NCI-H524 treated with DMSO at 0.1 percent for 48 hours (cell line): Measurements from ENCODE around the gene VAV2.

ENCODE experiments used
- DNase-seq: peaks from one replicate; lab custom pipeline; 2025; lab: John Stamatoyannopoulos, UW

Gene VAV2

DNA sequence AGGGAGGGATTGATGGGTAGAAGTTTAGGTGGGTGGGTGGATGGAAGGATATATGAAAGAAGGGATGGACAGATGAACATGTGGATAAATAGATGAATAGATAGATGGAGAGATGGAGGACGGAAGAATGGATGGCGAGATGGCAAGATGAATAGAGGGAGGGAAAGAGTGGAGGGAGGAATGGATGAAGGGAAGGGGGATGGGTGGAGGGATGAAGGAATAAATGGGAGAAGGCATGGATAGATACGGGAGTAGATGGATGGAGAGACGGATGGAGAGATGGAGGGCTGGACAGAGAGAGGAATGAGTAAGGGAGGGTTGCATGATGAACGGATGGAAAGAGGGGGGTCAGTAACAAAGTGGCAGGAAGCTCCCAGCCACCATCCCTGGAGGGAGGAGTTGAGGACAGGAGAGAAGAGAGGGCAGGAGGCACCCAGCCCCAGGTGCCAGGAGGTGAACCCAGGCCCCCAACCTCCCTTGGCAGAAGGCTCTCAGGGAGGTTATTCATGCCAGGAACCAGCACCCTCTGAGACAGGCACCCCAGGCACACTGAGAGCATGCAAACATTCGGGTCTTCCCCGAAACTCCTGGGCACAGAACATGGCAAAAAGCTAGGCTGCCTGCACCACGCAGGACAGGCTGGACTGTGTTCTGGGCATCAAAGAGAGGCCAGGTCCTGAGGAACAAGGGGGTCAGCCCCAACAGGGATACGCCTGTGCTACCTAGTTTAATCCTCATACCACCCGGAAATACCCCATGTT is 263.1 kb downstream of the VAV2 start:
- DNase-seq = no peak

- no peak for DNase-seq
Observed at GRCh38 chr9:133727876-133728441, 264.2 kb downstream of the VAV2 start.

DNA sequence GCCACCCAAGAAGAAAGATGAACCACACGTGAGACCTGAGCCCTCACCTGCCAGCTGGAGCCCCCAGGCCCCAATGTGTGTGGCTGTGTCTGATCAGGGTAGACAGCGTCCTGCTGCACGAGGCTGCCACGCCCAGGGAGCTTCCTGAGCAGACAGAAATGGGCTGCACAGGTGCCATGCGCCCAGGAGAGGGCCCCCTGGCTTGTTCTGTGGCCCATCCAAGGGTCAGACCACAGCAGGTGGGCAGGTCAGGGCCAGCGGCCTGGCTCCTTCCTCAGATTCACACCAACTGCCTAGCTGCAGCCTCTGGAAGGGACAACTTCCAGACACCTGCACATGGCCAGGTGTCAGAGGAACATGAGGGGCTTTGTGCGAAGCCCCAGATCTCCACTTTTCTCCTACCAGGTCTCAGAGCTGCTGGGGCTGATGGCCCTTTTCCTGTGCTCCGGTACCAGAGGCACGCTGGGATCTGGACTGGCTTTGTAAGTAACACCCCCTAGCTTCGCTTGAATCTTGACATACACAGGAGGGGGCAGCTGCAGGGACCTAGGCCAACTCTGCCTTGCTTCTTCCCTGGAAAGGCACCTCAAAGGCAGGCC is 264.7 kb downstream of the VAV2 start:
- no peak for DNase-seq

- peak; percentile 53 for DNase-seq
Observed at GRCh38 chr9:133726401-133727276, 265.5 kb downstream of the VAV2 start.

- no peak for DNase-seq
Observed at GRCh38 chr9:133725886-133726285, 266.2 kb downstream of the VAV2 start.

DNA sequence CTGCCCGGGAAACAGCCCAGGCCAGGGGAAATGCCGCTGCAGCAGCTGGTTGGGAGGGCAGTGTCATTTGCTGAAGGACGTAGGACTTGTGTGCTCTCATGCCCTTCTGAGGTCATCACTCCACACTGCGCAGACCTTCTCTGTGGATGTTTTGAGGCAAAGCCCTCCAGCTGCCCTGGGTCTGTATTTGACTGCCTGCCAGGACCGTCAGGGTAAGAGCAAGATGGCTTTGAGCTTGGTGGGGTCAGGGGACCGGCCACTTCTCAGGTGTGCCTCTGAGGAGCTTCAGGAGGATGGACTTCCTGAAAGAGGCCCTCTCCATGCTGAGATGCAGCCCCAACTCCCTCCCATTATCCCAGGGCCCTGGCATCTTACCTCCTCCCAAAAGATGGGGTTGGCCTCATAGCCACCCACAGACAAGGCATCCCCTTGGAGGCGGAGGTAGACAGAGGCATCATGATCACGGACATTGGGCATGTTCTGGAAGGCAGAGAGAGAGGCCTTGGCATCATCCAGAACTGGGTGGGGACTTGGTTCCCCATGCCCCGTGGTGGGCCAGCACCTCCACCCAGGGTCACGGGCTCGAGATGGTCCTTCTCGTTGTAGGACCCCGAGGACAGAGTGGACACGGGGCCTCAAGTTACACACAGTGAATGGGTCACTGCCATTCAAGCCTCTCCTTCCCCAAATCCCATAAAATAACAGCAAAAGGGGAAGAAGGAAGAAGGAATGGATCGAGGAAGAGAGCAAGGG is 273.4 kb downstream of the VAV2 start:
- no peak for DNase-seq

DNA sequence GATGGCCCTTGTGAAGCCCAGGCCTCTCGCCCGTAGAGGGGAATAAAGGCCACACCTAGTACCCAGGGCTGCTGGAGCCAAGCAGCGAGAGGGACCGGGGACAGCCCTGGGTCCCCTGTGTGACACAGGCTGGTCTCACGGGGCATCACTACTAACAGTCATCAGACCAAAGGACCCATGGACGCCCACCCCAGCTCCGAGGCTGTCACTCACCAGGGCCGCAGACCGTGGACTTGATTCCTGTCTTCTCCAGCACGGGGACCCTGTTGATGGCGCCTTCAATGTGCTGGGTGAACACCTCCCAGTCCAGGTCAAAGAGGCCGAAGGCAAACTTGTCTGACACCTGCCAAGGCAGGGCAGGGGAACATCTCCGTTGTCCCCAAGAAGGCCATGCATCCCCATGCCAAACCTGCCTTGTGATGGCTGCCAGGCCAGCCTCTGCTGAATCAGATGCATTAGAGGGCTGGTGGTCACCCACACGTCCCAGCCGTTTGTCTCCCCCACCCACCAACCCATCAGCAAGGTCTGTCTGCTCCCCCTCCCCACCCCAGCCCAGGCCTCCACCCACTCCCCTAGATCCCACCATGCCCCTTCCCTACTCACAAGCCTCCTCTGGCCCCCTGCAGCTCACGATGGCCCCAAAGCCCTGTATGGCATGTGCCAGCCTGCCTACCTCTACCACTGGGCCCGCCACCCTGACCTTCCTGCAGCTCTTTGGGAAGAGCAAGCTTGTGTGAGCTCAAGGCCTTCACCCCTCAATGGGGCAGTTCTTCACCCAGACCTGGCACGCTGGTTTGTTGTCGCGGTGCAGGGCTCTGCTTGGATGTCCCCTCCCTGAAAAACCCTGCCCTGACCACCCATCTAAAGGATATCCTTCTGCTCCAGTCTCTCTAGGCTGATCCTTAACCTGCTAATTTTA is 274.8 kb downstream of the VAV2 start:
- DNase-seq = no peak

DNA sequence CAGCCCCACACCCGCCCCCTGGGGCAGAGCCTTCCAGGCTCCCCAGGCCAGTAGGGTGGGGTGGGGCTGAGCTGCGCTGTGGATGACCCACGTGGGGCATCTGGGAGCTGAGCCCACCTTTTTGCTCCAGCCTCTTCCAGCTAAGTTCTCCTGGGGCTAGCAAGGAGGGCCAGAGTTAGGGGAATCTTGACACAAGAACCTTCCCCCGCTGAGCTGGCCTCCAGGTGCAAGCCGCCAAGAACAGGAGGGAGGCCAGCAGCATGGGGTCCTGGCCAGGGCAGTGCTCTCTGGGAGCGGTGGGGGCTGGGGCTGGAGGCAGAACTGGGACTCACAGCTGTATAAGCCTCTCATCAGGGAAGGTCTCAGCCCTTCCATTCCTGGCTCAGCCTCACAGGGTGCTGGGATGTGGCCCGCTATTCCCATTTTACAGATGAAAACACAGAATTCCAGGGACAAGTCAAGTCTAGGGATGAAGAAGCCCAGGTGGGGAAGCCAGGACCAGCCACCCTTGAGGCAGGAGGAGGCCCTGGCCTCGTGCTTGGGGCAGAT is 275.5 kb downstream of the VAV2 start:
- no peak for DNase-seq

DNA sequence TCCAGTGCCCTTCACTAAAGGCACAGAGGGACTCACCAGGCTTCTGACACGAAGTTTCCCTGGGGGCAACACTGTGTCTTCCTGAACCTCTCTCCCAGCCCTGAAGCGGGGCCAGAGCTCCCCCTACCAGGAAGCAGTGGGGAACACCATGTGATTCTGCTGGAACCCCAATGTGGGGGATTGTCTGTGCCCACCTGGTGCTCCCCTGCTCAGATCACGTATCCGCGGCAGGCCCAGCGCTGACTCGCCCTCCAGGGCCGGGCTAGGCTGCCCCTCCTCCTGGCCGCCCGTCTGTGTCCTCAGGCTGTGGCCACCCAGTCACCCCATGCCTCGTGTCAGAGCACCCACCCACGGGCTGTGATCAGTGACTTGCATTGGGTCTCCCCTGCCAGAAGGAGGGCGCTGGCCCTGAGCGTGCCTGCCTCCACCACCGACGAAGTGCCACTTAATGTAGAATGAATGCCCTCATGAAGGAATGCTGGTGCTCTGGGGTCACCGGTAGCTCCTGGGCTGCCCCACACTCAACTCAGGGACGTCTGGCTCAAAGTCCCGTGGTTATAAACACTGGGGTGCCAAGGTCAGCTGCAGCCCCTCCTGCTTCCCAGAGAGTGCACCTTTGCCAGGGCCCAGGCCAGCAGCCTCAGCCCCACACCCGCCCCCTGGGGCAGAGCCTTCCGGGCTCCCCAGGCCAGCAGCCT is 276.1 kb downstream of the VAV2 start:
- no peak for DNase-seq

DNA sequence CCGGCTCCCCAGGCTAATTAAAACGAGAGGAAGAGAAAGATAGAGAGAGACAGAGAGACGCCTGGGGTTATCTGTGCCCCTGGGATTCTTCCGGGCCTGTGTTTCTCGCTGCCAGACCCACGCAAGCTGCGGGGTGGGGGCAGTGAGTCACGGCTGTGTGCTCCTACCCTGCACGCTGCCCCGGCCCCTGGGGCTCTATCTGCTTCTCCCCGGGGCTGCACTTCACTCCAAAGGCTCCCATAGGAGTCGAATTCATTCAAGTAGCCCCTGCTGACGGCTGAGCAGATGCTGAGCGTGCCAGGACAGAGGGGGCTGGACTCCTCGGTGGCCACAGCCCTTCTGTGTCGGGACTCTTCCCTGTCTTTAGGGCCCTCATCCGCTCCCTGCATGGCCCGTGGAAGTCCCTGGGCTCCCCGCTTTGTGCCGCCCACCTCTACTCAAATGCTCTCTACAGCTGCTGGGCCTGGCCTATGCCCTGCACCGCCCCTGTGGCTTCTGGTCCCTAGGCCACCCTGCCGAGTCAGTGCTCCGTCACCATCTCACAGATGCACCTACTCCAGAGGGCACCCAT is 276.7 kb downstream of the VAV2 start:
- DNase-seq = no peak

DNA sequence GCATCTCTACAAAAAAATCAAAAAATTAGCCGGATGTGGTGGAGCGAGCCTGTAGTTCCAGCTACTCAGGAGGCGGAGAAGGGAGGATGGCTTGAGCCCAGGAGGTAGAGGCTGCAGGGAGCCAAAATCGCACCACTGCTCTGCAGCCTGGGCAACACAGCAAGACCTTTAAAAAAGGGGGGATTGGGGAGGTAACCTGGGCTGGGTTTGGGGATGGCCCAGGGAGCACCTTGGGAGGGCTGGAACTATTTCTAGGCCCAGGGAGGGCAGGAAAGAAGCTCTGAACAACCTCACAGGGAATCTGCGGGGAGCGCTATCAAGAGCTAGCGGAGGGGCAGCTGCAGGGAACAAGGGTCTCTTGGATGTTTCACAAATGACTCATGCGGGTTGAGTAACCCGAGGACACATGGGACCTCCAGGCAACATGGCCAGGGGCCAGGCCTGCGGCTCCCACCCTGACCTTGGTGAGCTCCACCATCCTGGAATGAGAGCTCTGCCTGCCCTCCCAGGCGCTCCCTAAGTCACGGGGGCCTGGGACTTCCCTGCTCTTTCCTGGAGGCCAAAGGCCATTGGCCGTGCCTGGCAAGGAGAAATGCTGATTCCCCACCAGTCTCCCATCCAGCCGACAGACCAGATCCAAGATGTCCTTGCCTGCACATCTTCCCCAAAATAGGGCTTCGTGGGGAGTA is 277.4 kb downstream of the VAV2 start:
- DNase-seq = no peak

DNA sequence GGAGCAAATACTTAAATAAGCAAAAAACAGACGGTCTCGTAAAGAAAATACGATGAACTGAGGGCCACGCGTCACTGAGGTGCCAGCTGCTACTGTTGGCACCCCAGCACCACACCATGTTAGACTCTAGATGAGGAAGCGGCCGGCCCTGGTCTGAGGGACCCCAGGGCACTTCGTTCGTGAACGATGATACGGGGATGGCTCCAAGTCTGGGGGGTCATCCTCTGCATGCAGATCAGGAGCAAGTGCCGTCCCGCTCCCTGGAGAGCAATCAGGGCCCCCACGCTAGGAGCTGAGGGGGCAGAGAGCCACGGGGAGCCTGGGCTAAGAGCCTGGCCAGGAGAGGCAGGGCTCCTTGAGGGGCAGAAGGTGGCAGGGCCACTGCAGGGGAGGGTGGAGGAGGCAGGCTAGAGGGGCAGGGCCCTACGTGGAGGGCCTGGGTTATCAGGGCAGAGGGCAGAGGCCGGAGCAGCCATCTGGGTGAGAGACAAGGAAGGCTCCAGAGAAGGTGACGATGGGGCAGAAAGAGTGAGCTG is 278.1 kb downstream of the VAV2 start:
- no peak for DNase-seq

- DNase-seq = no peak
Observed at GRCh38 chr9:133713150-133713959, 278.8 kb downstream of the VAV2 start.

DNA sequence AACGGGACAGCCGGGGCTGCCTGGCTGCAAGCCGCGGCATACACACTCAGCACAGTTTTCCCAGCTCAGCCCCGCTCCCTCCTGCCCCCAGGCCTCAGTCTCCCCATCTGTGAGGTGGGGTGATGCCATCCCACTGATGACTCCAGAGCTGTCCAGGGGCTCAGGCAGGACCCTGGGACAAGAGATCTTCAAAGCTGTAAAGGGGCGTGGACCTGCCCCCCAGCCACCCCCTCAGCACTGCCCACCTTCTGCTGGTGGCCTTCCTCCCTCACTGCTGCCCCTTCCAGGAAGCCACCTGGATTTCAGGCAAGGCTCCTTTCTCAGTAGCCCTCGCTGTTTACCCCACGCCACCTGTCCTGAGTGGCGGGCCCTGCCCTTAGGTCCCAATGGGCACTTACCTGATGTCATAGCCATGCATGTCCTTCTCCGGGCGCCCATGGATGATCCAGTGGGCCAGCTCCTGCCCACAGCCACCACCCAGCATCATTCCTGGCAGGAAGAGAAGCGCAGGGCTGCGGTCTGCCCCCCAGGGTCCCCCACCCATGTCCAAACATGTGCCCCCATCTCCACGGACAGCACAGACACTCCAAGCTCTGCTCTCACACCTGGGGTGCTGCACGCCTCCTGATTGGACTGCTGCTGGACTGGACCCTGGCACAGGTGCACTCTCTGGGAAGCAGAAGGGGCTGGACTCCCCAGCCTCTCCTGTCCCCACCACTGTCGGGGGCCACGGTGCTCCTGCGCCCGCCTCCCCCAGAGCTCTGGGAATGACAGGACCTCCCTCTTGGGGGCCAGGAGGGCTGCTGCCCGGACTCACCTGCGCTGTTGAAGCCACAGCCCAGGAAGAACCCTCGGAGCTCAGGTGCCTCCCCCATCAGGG is 279.7 kb downstream of the VAV2 start:
- no peak for DNase-seq
